Measurements from ENCODE around the gene IL1R2. TPM values are rescaled to one million over a fixed set of nuclear protein-coding genes. Genes with fewer than 3 reads are reported as not detected.

The IL1R2 gene
- total and polyA plus RNA-seq, 2 of the 13 experiments (the other 11 are each of a cell fraction or from before 2014, with no cell fraction given), result 3.6 to 7.3 TPM

DNA sequence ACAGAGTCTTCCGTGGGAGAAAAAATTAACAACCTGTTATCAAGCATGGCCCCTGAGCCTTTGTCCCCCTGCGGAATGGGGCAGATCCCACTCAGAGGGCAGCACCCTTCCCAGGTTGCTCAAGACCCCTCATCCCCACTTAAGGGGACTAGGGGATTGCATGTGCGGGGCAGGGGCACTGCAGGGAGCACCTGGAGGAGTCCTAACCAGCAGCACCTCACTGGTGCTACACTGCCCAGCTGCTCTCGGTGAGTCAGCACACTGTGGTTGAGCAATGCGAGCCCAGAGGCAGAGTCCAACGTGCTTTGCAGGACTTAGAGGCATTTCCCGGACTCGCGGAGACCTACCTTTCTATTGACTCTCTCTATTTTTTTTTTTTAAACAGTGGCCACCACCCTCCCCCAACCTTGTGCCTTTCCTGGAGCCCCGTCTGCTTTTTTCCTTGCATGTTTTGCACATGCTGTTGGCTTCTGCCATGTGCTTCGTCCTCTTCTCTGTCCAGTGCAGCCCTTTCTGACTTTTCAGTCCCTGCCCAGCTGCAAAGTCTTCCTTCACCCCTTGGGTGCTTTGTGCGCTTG, 74.0 kb downstream of the IL1R2 start (continued):
- TF ChIP-seq, protein P1, sequence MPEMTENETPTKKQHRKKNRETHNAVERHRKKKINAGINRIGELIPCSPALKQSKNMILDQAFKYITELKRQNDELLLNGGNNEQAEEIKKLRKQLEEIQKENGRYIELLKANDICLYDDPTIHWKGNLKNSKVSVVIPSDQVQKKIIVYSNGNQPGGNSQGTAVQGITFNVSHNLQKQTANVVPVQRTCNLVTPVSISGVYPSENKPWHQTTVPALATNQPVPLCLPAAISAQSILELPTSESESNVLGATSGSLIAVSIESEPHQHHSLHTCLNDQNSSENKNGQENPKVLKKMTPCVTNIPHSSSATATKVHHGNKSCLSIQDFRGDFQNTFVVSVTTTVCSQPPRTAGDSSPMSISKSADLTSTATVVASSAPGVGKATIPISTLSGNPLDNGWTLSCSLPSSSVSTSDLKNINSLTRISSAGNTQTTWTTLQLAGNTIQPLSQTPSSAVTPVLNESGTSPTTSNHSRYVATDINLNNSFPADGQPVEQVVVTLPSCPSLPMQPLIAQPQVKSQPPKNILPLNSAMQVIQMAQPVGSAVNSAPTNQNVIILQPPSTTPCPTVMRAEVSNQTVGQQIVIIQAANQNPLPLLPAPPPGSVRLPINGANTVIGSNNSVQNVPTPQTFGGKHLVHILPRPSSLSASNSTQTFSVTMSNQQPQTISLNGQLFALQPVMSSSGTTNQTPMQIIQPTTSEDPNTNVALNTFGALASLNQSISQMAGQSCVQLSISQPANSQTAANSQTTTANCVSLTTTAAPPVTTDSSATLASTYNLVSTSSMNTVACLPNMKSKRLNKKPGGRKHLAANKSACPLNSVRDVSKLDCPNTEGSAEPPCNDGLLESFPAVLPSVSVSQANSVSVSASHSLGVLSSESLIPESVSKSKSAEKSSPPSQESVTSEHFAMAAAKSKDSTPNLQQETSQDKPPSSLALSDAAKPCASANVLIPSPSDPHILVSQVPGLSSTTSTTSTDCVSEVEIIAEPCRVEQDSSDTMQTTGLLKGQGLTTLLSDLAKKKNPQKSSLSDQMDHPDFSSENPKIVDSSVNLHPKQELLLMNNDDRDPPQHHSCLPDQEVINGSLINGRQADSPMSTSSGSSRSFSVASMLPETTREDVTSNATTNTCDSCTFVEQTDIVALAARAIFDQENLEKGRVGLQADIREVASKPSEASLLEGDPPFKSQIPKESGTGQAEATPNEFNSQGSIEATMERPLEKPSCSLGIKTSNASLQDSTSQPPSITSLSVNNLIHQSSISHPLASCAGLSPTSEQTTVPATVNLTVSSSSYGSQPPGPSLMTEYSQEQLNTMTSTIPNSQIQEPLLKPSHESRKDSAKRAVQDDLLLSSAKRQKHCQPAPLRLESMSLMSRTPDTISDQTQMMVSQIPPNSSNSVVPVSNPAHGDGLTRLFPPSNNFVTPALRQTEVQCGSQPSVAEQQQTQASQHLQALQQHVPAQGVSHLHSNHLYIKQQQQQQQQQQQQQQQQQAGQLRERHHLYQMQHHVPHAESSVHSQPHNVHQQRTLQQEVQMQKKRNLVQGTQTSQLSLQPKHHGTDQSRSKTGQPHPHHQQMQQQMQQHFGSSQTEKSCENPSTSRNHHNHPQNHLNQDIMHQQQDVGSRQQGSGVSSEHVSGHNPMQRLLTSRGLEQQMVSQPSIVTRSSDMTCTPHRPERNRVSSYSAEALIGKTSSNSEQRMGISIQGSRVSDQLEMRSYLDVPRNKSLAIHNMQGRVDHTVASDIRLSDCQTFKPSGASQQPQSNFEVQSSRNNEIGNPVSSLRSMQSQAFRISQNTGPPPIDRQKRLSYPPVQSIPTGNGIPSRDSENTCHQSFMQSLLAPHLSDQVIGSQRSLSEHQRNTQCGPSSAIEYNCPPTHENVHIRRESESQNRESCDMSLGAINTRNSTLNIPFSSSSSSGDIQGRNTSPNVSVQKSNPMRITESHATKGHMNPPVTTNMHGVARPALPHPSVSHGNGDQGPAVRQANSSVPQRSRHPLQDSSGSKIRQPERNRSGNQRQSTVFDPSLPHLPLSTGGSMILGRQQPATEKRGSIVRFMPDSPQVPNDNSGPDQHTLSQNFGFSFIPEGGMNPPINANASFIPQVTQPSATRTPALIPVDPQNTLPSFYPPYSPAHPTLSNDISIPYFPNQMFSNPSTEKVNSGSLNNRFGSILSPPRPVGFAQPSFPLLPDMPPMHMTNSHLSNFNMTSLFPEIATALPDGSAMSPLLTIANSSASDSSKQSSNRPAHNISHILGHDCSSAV (CRISPR knock-in tag; IDR thresholded peaks at IDR 0.05; ENCODE audit: borderline replicate concordance), result no peak
- TF ChIP-seq ZNF441 (CRISPR knock-in tag; IDR thresholded peaks at IDR 0.05; ENCODE audit: borderline replicate concordance) (peak; percentile 47; the same call in 1 of the 2 replicates), SRF (IDR thresholded peaks at IDR 0.05; ENCODE audit: low read depth, low read length) (no peak), ZNF460 (CRISPR knock-in tag; IDR thresholded peaks at IDR 0.05; ENCODE audit: borderline replicate concordance) (no peak; the same call in 1 of the 2 replicates), HNRNPL (IDR thresholded peaks at IDR 0.05; ENCODE audit: low read depth, low read length) (no peak), ZNF546 (CRISPR knock-in tag; conservative IDR thresholded peaks at IDR 0.05) (no peak), ZFP36L2 (CRISPR knock-in tag; IDR thresholded peaks at IDR 0.05) (no peak), ZNF615 (CRISPR knock-in tag; IDR thresholded peaks at IDR 0.05; ENCODE audit: borderline replicate concordance) (0 out of 2 replicates have a peak, but pooled peaks have one; percentile 25), ZNF589 (CRISPR knock-in tag; conservative IDR thresholded peaks at IDR 0.05) (peak; percentile 81; the same call in 1 of the 2 replicates), THAP7 (CRISPR knock-in tag; IDR thresholded peaks at IDR 0.05) (no peak), ZNF572 (CRISPR knock-in tag; IDR thresholded peaks at IDR 0.05) (0 out of 2 replicates have a peak, but pooled peaks have one; percentile 20), TCF7 (IDR thresholded peaks at IDR 0.05; ENCODE audit: low read depth) (peak; percentile 49; the same call in 1 of the 2 replicates), POLR2A (IDR thresholded peaks at IDR 0.05; ENCODE audit: insufficient read depth in 1 of 2, low read depth in 2 of 2, low read length in 2 of 2) (no peak)
- TF ChIP-seq, protein P2, sequence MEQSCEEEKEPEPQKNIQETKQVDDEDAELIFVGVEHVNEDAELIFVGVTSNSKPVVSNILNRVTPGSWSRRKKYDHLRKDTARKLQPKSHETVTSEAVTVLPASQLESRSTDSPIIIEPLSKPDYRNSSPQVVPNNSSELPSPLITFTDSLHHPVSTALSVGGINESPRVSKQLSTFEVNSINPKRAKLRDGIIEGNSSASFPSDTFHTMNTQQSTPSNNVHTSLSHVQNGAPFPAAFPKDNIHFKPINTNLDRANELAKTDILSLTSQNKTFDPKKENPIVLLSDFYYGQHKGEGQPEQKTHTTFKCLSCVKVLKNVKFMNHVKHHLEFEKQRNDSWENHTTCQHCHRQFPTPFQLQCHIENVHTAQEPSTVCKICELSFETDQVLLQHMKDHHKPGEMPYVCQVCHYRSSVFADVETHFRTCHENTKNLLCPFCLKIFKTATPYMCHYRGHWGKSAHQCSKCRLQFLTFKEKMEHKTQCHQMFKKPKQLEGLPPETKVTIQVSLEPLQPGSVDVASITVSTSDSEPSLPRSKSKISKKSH (CRISPR knock-in tag; IDR thresholded peaks at IDR 0.05; ENCODE audit: borderline replicate concordance), result peak; percentile 100
- TF ChIP-seq, protein P3, sequence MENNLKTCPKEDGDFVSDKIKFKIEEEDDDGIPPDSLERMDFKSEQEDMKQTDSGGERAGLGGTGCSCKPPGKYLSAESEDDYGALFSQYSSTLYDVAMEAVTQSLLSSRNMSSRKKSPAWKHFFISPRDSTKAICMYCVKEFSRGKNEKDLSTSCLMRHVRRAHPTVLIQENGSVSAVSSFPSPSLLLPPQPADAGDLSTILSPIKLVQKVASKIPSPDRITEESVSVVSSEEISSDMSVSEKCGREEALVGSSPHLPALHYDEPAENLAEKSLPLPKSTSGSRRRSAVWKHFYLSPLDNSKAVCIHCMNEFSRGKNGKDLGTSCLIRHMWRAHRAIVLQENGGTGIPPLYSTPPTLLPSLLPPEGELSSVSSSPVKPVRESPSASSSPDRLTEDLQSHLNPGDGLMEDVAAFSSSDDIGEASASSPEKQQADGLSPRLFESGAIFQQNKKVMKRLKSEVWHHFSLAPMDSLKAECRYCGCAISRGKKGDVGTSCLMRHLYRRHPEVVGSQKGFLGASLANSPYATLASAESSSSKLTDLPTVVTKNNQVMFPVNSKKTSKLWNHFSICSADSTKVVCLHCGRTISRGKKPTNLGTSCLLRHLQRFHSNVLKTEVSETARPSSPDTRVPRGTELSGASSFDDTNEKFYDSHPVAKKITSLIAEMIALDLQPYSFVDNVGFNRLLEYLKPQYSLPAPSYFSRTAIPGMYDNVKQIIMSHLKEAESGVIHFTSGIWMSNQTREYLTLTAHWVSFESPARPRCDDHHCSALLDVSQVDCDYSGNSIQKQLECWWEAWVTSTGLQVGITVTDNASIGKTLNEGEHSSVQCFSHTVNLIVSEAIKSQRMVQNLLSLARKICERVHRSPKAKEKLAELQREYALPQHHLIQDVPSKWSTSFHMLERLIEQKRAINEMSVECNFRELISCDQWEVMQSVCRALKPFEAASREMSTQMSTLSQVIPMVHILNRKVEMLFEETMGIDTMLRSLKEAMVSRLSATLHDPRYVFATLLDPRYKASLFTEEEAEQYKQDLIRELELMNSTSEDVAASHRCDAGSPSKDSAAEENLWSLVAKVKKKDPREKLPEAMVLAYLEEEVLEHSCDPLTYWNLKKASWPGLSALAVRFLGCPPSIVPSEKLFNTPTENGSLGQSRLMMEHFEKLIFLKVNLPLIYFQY (CRISPR knock-in tag; IDR thresholded peaks at IDR 0.05; ENCODE audit: borderline replicate concordance), result no peak
